ENCODE results near the gene PTPN3. TPM values are rescaled to one million over a fixed set of nuclear protein-coding genes. Genes with fewer than 3 reads are reported as not detected.
A peak's percentile ranks its signal among the peaks of the same experiment; 100 is the strongest.

PTPN3 gene
- total RNA-seq, 1 donor from 2014 or later, result 13.4 TPM

GRCh38 chr9:109442716-109443115 is 55.4 kb downstream of the PTPN3 start:
- Histone ChIP-seq H3K27ac (no peak overlapping the region), H3K4me3 (no peak overlapping the region), H3K4me1 (peaks cover 12% of the 10 kb centered on the region), H3K36me3 (no peaks in the 10 kb centered on the region), H3K27me3 (ENCODE audit: low read depth) (no peaks in the 10 kb centered on the region), H3K9me3 (no peaks in the 10 kb centered on the region)
- no peak for TF ChIP-seq CTCF (IDR thresholded peaks at IDR 0.05)
- ATAC-seq, result no peak
- intact Hi-C loops (cut with DNase I), result no loop called here
- DNase-seq, result no peak

GRCh38 chr9:109441296-109441695 is 56.8 kb downstream of the PTPN3 start:
- no peak for TF ChIP-seq CTCF (IDR thresholded peaks at IDR 0.05)
- H3K27ac ChIP-seq, result no peak overlapping the region
- no peak overlapping the region for H3K4me3 ChIP-seq
- no peaks in the 10 kb centered on the region for H3K36me3 ChIP-seq
- peaks cover 12% of the 10 kb centered on the region for H3K4me1 ChIP-seq
- no peaks in the 10 kb centered on the region for H3K9me3 ChIP-seq
- no peaks in the 10 kb centered on the region for H3K27me3 ChIP-seq (ENCODE audit: low read depth)
- ATAC-seq (no peak), DNase-seq (no peak)
- intact Hi-C loops (cut with DNase I), result no loop called here

GRCh38 chr9:109440797-109441287 is 57.3 kb downstream of the PTPN3 start:
- Histone ChIP-seq H3K4me1 (peaks cover 12% of the 10 kb centered on the region), H3K27ac (no peak overlapping the region), H3K36me3 (no peaks in the 10 kb centered on the region), H3K9me3 (no peaks in the 10 kb centered on the region), H3K4me3 (no peak overlapping the region), H3K27me3 (ENCODE audit: low read depth) (no peaks in the 10 kb centered on the region)
- TF ChIP-seq CTCF (IDR thresholded peaks at IDR 0.05), result peak; percentile 77
- DNase-seq, result no peak
- ATAC-seq, result peak; percentile 87 to 88
- intact Hi-C loops (cut with DNase I), result no loop called here

- peak; percentile 16 to 20 for ATAC-seq
These were observed 58.0 kb downstream of the PTPN3 start for GRCh38 chr9:109440117-109440515.

GRCh38 chr9:109439378-109440116 is 58.6 kb downstream of the PTPN3 start:
- no peak for TF ChIP-seq CTCF (IDR thresholded peaks at IDR 0.05)
- ATAC-seq (no peak), DNase-seq (no peak)
- H3K27me3 ChIP-seq (ENCODE audit: low read depth), result no peaks in the 10 kb centered on the region
- peaks cover 12% of the 10 kb centered on the region for H3K4me1 ChIP-seq
- no peaks in the 10 kb centered on the region for H3K9me3 ChIP-seq
- H3K4me3 ChIP-seq, result no peak overlapping the region
- H3K36me3 ChIP-seq, result no peaks in the 10 kb centered on the region
- intact Hi-C loops (cut with DNase I), result no loop called here
- H3K27ac ChIP-seq, result no peak overlapping the region

More at GRCh38 chr9:109440117-109440515, 58.0 kb downstream of the PTPN3 start:
- no peaks in the 10 kb centered on the region for H3K9me3 ChIP-seq
- no peak for DNase-seq
- H3K27me3 ChIP-seq (ENCODE audit: low read depth), result no peaks in the 10 kb centered on the region
- H3K36me3 ChIP-seq, result no peaks in the 10 kb centered on the region
- intact Hi-C loops (cut with DNase I), result no loop called here
- H3K4me3 ChIP-seq, result no peak overlapping the region
- H3K4me1 ChIP-seq, result peaks cover 12% of the 10 kb centered on the region
- H3K27ac ChIP-seq, result no peak overlapping the region
- no peak for TF ChIP-seq CTCF (IDR thresholded peaks at IDR 0.05)
